ENCODE results near the gene HDAC5.

The HDAC5 gene

DNA sequence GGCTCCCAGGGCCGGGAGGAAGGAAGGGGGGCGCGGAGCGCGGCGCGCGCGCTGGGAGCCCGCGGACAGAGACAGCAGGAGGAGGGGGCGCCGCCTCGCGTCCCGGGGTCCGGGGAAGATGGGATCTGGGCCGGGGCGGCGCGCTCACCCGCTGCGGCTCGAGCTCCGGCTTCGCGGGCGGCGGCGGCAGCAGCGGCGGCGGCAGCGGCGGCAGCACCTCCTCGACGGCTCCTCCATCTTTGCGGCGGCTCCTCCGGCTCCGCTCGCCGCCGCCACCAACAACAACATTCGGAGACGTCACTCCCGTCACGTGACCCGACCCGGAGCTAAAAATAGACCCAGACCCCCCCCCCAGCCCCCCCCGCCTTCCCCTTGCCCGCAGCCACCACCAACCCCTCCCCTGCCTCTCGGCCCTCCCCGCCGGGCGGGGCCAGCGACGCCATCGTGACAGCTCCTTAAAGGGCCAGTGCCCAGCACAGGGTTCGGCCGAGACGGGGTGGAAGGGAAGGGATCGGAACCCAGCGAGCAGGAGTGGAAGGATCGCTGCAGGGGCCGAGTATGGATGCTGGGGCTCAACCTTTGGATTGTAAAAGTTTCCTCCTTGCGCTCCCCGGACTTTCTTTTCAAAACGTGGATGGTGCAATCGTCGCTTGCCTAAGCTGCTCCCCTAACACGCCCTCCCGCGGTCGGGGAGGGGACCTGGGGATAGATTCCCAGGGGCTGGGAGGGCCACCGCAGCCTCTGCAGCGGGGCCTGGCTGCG lies at the start of gene HDAC5 (continued):
- no peak for TF ChIP-seq ZNF19 (tag by site-specific recombination; IDR thresholded peaks at IDR 0.05; ENCODE audit: low read depth)
- TF ChIP-seq KLF16 (tag by site-specific recombination; IDR thresholded peaks at IDR 0.05): peak; percentile 58
- TF ChIP-seq, protein P1, sequence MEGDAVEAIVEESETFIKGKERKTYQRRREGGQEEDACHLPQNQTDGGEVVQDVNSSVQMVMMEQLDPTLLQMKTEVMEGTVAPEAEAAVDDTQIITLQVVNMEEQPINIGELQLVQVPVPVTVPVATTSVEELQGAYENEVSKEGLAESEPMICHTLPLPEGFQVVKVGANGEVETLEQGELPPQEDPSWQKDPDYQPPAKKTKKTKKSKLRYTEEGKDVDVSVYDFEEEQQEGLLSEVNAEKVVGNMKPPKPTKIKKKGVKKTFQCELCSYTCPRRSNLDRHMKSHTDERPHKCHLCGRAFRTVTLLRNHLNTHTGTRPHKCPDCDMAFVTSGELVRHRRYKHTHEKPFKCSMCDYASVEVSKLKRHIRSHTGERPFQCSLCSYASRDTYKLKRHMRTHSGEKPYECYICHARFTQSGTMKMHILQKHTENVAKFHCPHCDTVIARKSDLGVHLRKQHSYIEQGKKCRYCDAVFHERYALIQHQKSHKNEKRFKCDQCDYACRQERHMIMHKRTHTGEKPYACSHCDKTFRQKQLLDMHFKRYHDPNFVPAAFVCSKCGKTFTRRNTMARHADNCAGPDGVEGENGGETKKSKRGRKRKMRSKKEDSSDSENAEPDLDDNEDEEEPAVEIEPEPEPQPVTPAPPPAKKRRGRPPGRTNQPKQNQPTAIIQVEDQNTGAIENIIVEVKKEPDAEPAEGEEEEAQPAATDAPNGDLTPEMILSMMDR (tag by site-specific recombination; IDR thresholded peaks at IDR 0.05): peak; percentile 95
- no peak for TF ChIP-seq HOXD13 (CRISPR knock-in tag; IDR thresholded peaks at IDR 0.05; ENCODE audit: borderline replicate concordance)
- no peak for TF ChIP-seq ZNF785 (tag by site-specific recombination; IDR thresholded peaks at IDR 0.05)
- no peak for TF ChIP-seq ZNF623 (tag by site-specific recombination; IDR thresholded peaks at IDR 0.05)
- TF ChIP-seq ZBTB6 (tag by site-specific recombination; IDR thresholded peaks at IDR 0.05): no peak
- TF ChIP-seq ZNF140 (tag by site-specific recombination; IDR thresholded peaks at IDR 0.05): no peak
- no peak for TF ChIP-seq ZNF658 (tag by site-specific recombination; IDR thresholded peaks at IDR 0.05)
- TF ChIP-seq ZBTB49 (tag by site-specific recombination; IDR thresholded peaks at IDR 0.05; ENCODE audit: low read depth): no peak
- TF ChIP-seq, protein P2, sequence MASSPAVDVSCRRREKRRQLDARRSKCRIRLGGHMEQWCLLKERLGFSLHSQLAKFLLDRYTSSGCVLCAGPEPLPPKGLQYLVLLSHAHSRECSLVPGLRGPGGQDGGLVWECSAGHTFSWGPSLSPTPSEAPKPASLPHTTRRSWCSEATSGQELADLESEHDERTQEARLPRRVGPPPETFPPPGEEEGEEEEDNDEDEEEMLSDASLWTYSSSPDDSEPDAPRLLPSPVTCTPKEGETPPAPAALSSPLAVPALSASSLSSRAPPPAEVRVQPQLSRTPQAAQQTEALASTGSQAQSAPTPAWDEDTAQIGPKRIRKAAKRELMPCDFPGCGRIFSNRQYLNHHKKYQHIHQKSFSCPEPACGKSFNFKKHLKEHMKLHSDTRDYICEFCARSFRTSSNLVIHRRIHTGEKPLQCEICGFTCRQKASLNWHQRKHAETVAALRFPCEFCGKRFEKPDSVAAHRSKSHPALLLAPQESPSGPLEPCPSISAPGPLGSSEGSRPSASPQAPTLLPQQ (tag by site-specific recombination; IDR thresholded peaks at IDR 0.05): peak; percentile 92
- TF ChIP-seq ZNF214 (tag by site-specific recombination; IDR thresholded peaks at IDR 0.05; ENCODE audit: borderline replicate concordance): no peak
- TF ChIP-seq, protein P3, sequence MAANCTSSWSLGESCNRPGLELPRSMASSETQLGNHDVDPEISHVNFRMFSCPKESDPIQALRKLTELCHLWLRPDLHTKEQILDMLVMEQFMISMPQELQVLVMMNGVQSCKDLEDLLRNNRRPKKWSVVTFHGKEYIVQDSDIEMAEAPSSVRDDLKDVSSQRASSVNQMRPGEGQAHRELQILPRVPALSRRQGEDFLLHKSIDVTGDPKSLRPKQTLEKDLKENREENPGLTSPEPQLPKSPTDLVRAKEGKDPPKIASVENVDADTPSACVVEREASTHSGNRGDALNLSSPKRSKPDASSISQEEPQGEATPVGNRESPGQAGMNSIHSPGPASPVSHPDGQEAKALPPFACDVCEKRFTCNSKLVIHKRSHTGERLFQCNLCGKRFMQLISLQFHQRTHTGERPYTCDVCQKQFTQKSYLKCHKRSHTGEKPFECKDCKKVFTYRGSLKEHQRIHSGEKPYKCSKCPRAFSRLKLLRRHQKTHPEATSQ (tag by site-specific recombination; IDR thresholded peaks at IDR 0.05): no peak
- TF ChIP-seq ZNF416 (tag by site-specific recombination; IDR thresholded peaks at IDR 0.05): no peak
- 0 out of 2 replicates have a peak, but pooled peaks have one; percentile 24 for TF ChIP-seq ZNF391 (tag by site-specific recombination; IDR thresholded peaks at IDR 0.05; ENCODE audit: borderline replicate concordance, low read depth)
- no peak for TF ChIP-seq ZSCAN23 (tag by site-specific recombination; IDR thresholded peaks at IDR 0.05)
- TF ChIP-seq ZSCAN18 (tag by site-specific recombination; IDR thresholded peaks at IDR 0.05): no peak
- peak; percentile 61 for TF ChIP-seq ZSCAN30 (tag by site-specific recombination; IDR thresholded peaks at IDR 0.05)
- no peak for TF ChIP-seq PRDM4 (tag by site-specific recombination; IDR thresholded peaks at IDR 0.05)
- no peak for TF ChIP-seq ZNF426 (tag by site-specific recombination; IDR thresholded peaks at IDR 0.05)
- no peak for TF ChIP-seq ZNF16 (tag by site-specific recombination; IDR thresholded peaks at IDR 0.05; ENCODE audit: low read depth)
- TF ChIP-seq ZNF677 (tag by site-specific recombination; IDR thresholded peaks at IDR 0.05): 0 out of 2 replicates have a peak, but pooled peaks have one; percentile 33
